Sigmoid colon (tissue), 7 donors: ENCODE data around the gene EFCAB13. TPM values are rescaled to one million over a fixed set of nuclear protein-coding genes. Genes with fewer than 3 reads are reported as not detected.
"Not testable (repeated sequence)": the region's sequence is repeated elsewhere in the genome, so short reads cannot be mapped to it uniquely, and the experiment has no call there.

ENCODE experiments used
- DNase-seq: peaks from one replicate; pipeline ENCODE4 v3.0.0-alpha.2; 2019
- H3K27ac ChIP-seq, 4 donors: fragments of 200-600 bp; sonication (generic); one replicate each; pipeline ENCODE4 v1.5.1; 2016 to 2019; ENCODE audit warnings: mild to moderate bottlenecking in 1 of 4
- H3K27me3 ChIP-seq, 3 donors: fragments of 200-600 bp; sonication (generic); one replicate each; pipeline ENCODE4 v1.5.1; 2019; ENCODE audit warnings: mild to moderate bottlenecking in 1 of 3
- H3K36me3 ChIP-seq, 4 donors: fragments of 200-600 bp; sonication (generic); one replicate each; pipeline ENCODE4 v1.5.1; 2016 to 2019
- H3K4me1 ChIP-seq, 4 donors: fragments of 200-600 bp; sonication (generic); one replicate each; pipeline ENCODE4 v1.5.1; 2017 to 2019
- H3K4me3 ChIP-seq, 4 donors: fragments of 200-600 bp; sonication (generic); one replicate each; pipeline ENCODE4 v1.5.1; 2017 to 2019; ENCODE audit warnings: mild to moderate bottlenecking in 2 of 4, moderate library complexity in 1 of 4
- H3K9me3 ChIP-seq, 4 donors: fragments of 200-600 bp in 3 of 4; sonication (generic) in 3 of 4; one replicate each; pipeline versions ENCODE4 v1.5.1 to v1.6.1; 2013 to 2019
- EP300 ChIP-seq, 4 donors: sonication (generic); formaldehyde crosslinking; IDR thresholded peaks; one replicate each; pipeline ENCODE4 v1.6.1; 2017; ENCODE audit warnings: antibody characterized with exemption in 4 of 4
- POLR2A ChIP-seq, 2 donors: fragments of 450-650 bp; IDR thresholded peaks; one replicate each; pipeline ENCODE4 v1.6.1; 2016; ENCODE audit warnings: antibody characterized with exemption in 2 of 2, mild to moderate bottlenecking in 2 of 2, moderate library complexity in 2 of 2
- POLR2AphosphoS5 ChIP-seq, 4 donors: sonication (generic); formaldehyde crosslinking; IDR thresholded peaks; one replicate each; pipeline ENCODE4 v1.6.1; 2017; ENCODE audit warnings: antibody characterized with exemption in 4 of 4
- WGBS, 2 donors: extraction: QIAGEN DNeasy Blood & Tissue Kit; methylation state at CpG; one replicate each; pipeline ENCODE4 v1.1.7; 2013; 5-methylcytosine and 5-hydroxymethylcytosine counted together
- intact Hi-C: fragments of 100-400 bp; cut with DNase I; formaldehyde crosslinking; loops from one replicate; pipeline ENCODE4 v1.15.1; 2023
- polyA plus RNA-seq, 3 donors: library from polyadenylated mRNA; stranded (reverse); fragments of 200-250 nt; gene quantifications; one replicate each; pipeline ENCODE4 v1.2.3, GENCODE V29; 2013
- total RNA-seq, 4 donors: library from RNA; depleted of rRNA; stranded (reverse); fragments of >200 nt; gene quantifications; one replicate each; pipeline ENCODE4 v1.1.0, GENCODE V29; 2016
- TF ChIP-seq, protein P1 (sequence below), 4 experiments: fragments of 450-650 bp in 3 of 4; fragments of 200-600 bp in 1 of 4; IDR thresholded peaks; one replicate each; pipeline ENCODE4 v1.5.1; 2016 to 2019; ENCODE audit warnings: antibody characterized with exemption in 4 of 4, mild to moderate bottlenecking in 3 of 4, moderate library complexity in 2 of 4
- donor health status: healthy with polysubstance abuse.
- donor health status: Bipolar disorder and iron deficiency.
- donor health status: healthy.

The EFCAB13 gene
- total and polyA plus RNA-seq, 7 donors = 0.46 to 16.3 (median 8.7) TPM

DNA sequence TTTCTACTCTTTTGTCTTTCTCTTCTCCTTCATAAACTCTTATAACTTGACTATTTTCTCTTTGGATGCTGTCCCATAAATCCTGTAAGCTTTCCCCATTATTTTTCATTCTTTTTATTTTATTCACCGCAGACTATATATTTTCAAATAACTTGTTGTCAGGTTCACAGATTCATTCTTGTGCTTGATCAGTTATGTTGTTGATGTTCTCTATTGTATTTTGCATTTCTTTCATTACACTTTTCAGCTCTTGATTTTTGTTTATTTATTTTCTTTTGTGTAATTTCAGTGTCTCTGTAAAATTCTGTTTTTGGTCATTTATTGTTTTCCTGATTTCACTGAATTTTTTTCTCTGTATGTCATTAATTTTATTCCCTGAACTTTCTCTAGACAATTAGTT, 49.2 kb downstream of the EFCAB13 start:
- intact Hi-C loops = no loop called here
- Histone ChIP-seq H3K4me1 (no peaks in the 10 kb centered on the region), H3K36me3 (no peaks in the 10 kb centered on the region), H3K27ac (no peak overlapping the region), H3K4me3 (no peak overlapping the region), H3K9me3 (no peaks in the 10 kb centered on the region), H3K27me3 (no peaks in the 10 kb centered on the region)
- no peak for DNase-seq
- 97 to 99% methylated on average over 1 of the region's 1 CpG for WGBS, 2 donors
- TF ChIP-seq, protein P1, sequence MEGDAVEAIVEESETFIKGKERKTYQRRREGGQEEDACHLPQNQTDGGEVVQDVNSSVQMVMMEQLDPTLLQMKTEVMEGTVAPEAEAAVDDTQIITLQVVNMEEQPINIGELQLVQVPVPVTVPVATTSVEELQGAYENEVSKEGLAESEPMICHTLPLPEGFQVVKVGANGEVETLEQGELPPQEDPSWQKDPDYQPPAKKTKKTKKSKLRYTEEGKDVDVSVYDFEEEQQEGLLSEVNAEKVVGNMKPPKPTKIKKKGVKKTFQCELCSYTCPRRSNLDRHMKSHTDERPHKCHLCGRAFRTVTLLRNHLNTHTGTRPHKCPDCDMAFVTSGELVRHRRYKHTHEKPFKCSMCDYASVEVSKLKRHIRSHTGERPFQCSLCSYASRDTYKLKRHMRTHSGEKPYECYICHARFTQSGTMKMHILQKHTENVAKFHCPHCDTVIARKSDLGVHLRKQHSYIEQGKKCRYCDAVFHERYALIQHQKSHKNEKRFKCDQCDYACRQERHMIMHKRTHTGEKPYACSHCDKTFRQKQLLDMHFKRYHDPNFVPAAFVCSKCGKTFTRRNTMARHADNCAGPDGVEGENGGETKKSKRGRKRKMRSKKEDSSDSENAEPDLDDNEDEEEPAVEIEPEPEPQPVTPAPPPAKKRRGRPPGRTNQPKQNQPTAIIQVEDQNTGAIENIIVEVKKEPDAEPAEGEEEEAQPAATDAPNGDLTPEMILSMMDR (IDR thresholded peaks at IDR 0.05) = no peak
- TF ChIP-seq POLR2AphosphoS5 (IDR thresholded peaks at IDR 0.05) = no peak
- no peak for TF ChIP-seq EP300 (IDR thresholded peaks at IDR 0.05)

DNA sequence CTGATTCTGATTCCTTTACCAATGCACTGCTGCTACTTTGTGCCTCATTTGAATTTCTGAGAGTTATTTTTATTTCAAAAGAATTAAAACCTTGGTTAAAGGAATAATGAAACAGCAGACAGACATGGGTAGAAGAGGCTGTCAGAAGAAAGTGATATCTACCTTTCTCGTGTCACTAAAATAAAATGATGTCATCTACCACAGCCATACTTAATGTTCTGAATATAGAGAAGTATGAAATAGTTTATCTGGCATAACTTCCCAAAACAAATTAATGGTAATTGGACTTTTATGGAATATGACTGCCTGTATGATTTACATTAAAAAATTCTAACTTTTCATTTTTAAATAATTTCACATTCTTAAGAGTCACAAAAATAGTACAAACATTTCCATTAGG, 52.5 kb downstream of the EFCAB13 start:
- Histone ChIP-seq H3K27me3 (no peaks in the 10 kb centered on the region), H3K9me3 (no peaks in the 10 kb centered on the region), H3K4me3 (no peak overlapping the region), H3K4me1 (no peaks in the 10 kb centered on the region), H3K36me3 (no peaks in the 10 kb centered on the region), H3K27ac (no peak overlapping the region)
- WGBS, 2 donors = 96% methylated on average over 1 of the region's 1 CpG
- no peak for DNase-seq
- no peak for TF ChIP-seq EP300 (IDR thresholded peaks at IDR 0.05)
- no peak for TF ChIP-seq POLR2AphosphoS5 (IDR thresholded peaks at IDR 0.05)
- no peak for TF ChIP-seq POLR2A (IDR thresholded peaks at IDR 0.05)
- intact Hi-C loops = no loop called here

DNA sequence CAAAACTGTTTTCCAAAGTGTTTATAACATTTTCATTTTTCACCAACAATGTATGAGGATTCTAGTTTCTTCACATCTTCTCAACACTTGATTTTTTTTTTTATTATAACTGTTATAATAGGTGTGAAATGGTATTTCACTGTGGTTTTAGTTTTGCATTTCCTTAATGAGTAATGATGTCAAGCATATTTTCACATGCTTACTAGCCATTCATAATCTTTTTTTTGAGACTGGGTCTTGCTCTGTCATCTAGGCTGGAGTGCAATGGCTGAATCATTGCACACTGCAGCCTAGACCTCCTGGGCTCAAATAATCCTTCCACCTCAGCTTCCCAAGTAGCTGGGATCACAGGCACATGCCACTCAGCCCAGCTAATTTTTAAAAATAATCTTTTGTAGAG, 65.1 kb downstream of the EFCAB13 start:
- intact Hi-C loops = no loop called here
- DNase-seq = no peak
- Histone ChIP-seq H3K9me3 (no peaks in the 10 kb centered on the region), H3K36me3 (peaks cover 0 to 9% (median 0%) of the 10 kb centered on the region in 4 donors), H3K4me3 (no peak overlapping the region), H3K4me1 (no peaks in the 10 kb centered on the region), H3K27ac (no peak overlapping the region), H3K27me3 (no peaks in the 10 kb centered on the region)
- TF ChIP-seq, protein P1 (IDR thresholded peaks at IDR 0.05) = no peak
- TF ChIP-seq POLR2A (IDR thresholded peaks at IDR 0.05) (no peak), POLR2AphosphoS5 (IDR thresholded peaks at IDR 0.05) (no peak), EP300 (IDR thresholded peaks at IDR 0.05) (no peak)

DNA sequence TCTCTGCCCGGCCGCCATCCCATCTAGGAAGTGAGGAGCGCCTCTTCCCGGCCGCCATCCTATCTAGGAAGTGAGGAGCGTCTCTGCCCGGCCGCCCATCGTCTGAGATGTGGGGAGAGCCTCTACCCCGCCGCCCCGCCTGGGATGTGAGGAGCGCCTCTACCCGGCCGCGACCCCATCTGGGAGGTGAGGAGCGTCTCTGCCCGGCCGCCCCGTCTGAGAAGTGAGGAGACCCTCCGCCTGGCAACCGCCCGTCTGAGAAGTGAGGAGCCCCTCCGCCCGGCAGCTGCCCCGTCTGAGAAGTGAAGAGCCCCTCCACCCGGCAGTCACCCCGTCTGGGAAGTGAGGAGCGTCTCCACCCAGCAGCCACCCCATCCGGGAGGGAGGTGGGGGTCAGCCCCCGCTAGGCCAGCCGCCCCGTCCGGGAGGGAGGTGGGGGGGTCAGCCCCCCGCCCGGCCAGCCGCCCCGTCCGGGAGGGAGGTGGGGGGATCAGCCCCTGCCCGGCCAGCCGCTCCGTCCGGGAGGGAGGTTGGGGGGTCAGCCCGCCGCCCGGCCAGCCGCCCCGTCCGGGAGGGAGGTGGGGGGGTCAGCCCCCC, 73.9 kb downstream of the EFCAB13 start:
- H3K36me3 ChIP-seq, intact Hi-C loops, H3K27me3 ChIP-seq, H3K27ac ChIP-seq, H3K9me3 ChIP-seq, DNase-seq, H3K4me3 ChIP-seq, H3K4me1 ChIP-seq: not testable (repeated sequence)
- 96 to 97% methylated on average over 48 to 49 of the region's 49 CpGs for WGBS, 2 donors

DNA sequence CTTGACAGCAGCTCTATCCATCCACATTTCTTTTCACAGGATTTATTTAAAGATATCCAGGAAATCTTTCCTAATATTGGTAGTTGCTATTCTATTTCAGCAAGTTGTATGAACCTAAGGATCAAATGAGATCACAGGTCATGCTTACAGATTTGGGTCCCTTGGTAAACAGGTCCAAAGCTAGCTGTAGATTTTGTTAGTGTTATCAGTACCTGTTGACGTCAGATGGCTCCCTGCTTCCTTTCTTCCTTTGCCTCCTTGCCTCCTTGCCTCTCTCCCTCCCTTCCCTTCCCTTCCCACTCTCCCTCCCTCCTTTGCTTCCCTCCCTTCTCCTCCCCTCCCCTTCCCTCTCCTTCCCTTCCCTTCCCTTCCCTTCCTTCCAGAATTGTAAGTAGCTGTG, 76.6 kb downstream of the EFCAB13 start:
- Histone ChIP-seq H3K27me3 (no peaks in the 10 kb centered on the region), H3K4me3 (no peak overlapping the region), H3K4me1 (no peaks in the 10 kb centered on the region), H3K27ac (no peak overlapping the region), H3K9me3 (no peaks in the 10 kb centered on the region), H3K36me3 (peaks cover 0 to 6% (median 0%) of the 10 kb centered on the region in 4 donors)
- 41 to 68% methylated on average over 1 of the region's 1 CpG for WGBS, 2 donors
- DNase-seq = no peak
- intact Hi-C loops = no loop called here
- TF ChIP-seq, protein P1 (IDR thresholded peaks at IDR 0.05) = no peak
- TF ChIP-seq EP300 (IDR thresholded peaks at IDR 0.05) (no peak), POLR2AphosphoS5 (IDR thresholded peaks at IDR 0.05) (no peak), POLR2A (IDR thresholded peaks at IDR 0.05) (no peak)

DNA sequence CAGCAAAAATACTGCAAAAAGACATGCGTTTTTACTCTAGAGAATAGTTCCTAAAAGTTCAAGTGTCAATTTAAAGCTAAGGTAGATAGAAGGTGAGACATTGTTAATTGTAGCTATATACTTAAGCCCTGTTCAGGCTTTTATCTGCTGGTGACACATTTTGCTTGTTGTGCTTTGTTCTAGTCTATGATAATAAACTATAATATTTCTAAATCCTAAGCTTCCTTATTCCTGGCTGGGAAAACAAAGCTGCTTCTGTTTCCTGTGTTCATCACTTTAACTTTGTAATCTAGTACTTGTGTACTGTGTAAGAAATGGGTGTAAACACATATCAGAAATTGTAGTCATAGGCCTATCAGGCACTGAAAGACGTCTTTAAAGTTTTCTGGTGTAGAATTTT, 77.3 kb downstream of the EFCAB13 start:
- H3K4me1 ChIP-seq = no peaks in the 10 kb centered on the region
- 19 to 66% methylated on average over 2 of the region's 2 CpGs for WGBS, 2 donors
- H3K27me3 ChIP-seq = no peaks in the 10 kb centered on the region
- intact Hi-C loops = no loop called here
- no peak overlapping the region for H3K27ac ChIP-seq
- no peaks in the 10 kb centered on the region for H3K9me3 ChIP-seq
- no peak for DNase-seq
- peaks cover 0 to 6% (median 0%) of the 10 kb centered on the region in 4 donors for H3K36me3 ChIP-seq
- TF ChIP-seq POLR2A (IDR thresholded peaks at IDR 0.05) = no peak
- TF ChIP-seq POLR2AphosphoS5 (IDR thresholded peaks at IDR 0.05) = no peak
- no peak for TF ChIP-seq EP300 (IDR thresholded peaks at IDR 0.05)
- TF ChIP-seq, protein P1 (IDR thresholded peaks at IDR 0.05) = no peak
- H3K4me3 ChIP-seq = no peak overlapping the region
